ENCODE data around the gene ELMO1. TPM values are rescaled to one million over a fixed set of nuclear protein-coding genes. Genes with fewer than 3 reads are reported as not detected.

Gene ELMO1
- total and polyA plus RNA-seq, 4 donors = 10.1 to 183 (median 34.4) TPM

DNA sequence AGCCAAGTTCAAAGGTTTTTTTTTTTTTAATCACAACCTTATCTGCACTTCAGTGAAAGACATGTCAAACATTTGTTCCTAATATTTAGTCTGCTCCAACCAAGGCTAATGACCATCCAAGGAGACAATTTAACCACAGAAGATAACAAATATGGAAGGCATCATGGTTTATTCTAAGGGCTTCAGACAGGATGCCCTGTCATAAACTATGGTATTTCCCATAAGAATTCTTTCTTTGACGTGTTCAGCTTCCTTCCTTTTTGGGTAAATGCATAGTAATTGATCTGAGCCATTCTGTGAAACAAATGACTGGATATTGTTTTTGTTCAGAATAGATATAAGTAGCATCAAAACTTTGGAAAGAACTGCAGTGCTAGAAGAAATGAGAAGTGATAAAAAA lies 397.9 kb downstream of the ELMO1 start:
- no peaks in the 10 kb centered on the region for H3K36me3 ChIP-seq (ENCODE audit: control insufficient read depth in 4 of 4, insufficient read depth in 4 of 4, low read length in 4 of 4)
- no peak for TF ChIP-seq CTCF (IDR thresholded peaks at IDR 0.05; ENCODE audit: control extremely low read depth, extremely low read depth)
- H3K4me3 ChIP-seq = no peak overlapping the region
- no peaks in the 10 kb centered on the region for H3K9me3 ChIP-seq (ENCODE audit: control insufficient read depth in 4 of 4, insufficient read depth in 3 of 4, low read length in 3 of 4)
- H3K27ac ChIP-seq (ENCODE audit: low read depth in 1 of 2, low read length in 1 of 2) = no peak overlapping the region
- H3K27me3 ChIP-seq (ENCODE audit: control insufficient read depth in 3 of 3, insufficient read depth in 3 of 3, low read length in 2 of 3) = no peaks in the 10 kb centered on the region
- 49 to 56% methylated on average over 1 of the region's 1 CpG for WGBS, 2 donors
- DNase-seq (no peak), ATAC-seq (ENCODE audit: insufficient read depth, low FRiP score) (no peak)
- H3K4me1 ChIP-seq (ENCODE audit: control insufficient read depth in 5 of 5, insufficient read depth in 5 of 5, low read length in 5 of 5) = peaks cover 0 to 5% (median 0%) of the 10 kb centered on the region in 5 donors
- no peak overlapping the region for H3K9ac ChIP-seq (ENCODE audit: insufficient read depth in 1 of 2, low read length in 2 of 2)

DNA sequence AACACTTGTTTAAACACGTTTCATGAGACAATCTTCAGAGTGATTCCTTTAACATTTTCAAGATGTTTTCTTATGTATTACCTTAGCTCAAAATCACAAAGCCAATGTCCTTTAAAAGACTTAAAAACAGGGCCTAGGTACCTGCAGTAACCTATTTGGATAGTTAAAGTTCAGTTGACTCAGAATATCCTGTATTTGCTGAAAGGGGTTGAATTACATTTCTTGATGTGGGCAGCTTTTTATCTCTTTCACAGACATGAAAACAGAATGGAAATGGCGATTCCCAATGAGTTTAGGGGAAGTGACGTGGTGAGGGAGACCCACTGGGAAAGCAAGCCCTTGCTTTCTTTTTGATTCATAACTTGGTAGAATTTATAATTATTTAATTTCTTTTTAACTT lies 400.0 kb downstream of the ELMO1 start:
- Histone ChIP-seq H3K27ac (ENCODE audit: low read depth in 1 of 2, low read length in 1 of 2) (no peak overlapping the region), H3K27me3 (ENCODE audit: control insufficient read depth in 3 of 3, insufficient read depth in 3 of 3, low read length in 2 of 3) (no peaks in the 10 kb centered on the region), H3K9me3 (ENCODE audit: control insufficient read depth in 4 of 4, insufficient read depth in 3 of 4, low read length in 3 of 4) (no peaks in the 10 kb centered on the region), H3K36me3 (ENCODE audit: control insufficient read depth in 4 of 4, insufficient read depth in 4 of 4, low read length in 4 of 4) (no peaks in the 10 kb centered on the region), H3K4me3 (no peak overlapping the region), H3K9ac (ENCODE audit: insufficient read depth in 1 of 2, low read length in 2 of 2) (no peak overlapping the region), H3K4me1 (ENCODE audit: control insufficient read depth in 5 of 5, insufficient read depth in 5 of 5, low read length in 5 of 5) (peaks cover 0 to 4% (median 0%) of the 10 kb centered on the region in 5 donors)
- ATAC-seq (ENCODE audit: insufficient read depth, low FRiP score) = no peak
- DNase-seq = no peak
- 87 to 93% methylated on average over 3 of the region's 3 CpGs for WGBS, 2 donors
- TF ChIP-seq CTCF (IDR thresholded peaks at IDR 0.05; ENCODE audit: control extremely low read depth, extremely low read depth) = no peak

DNA sequence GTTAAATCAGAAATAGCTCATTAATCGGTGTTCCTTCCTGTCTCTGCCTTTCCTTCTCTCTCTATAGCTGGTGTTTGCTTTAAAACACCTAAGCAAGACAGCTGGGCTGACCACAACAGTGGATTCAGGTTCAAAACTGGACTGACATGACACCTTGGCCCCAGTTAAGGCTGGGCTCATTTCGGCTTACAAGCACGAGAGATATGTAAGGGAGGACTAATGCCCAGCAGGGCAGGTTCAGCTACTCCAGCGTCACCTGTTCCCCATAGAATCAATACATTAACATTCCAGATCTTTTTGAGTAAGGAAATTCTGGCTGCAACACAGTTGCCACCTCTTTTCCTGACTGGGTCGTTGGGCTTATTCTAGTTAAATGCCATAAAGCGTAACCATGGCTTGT lies 401.4 kb downstream of the ELMO1 start:
- H3K4me1 ChIP-seq (ENCODE audit: control insufficient read depth in 5 of 5, insufficient read depth in 5 of 5, low read length in 5 of 5) = peaks cover 0 to 5% (median 0%) of the 10 kb centered on the region in 5 donors
- no peaks in the 10 kb centered on the region for H3K36me3 ChIP-seq (ENCODE audit: control insufficient read depth in 4 of 4, insufficient read depth in 4 of 4, low read length in 4 of 4)
- no peak overlapping the region for H3K4me3 ChIP-seq
- H3K9ac ChIP-seq (ENCODE audit: insufficient read depth in 1 of 2, low read length in 2 of 2) = no peak overlapping the region
- H3K9me3 ChIP-seq (ENCODE audit: control insufficient read depth in 4 of 4, insufficient read depth in 3 of 4, low read length in 3 of 4) = no peaks in the 10 kb centered on the region
- DNase-seq = no peak
- TF ChIP-seq CTCF (IDR thresholded peaks at IDR 0.05; ENCODE audit: control extremely low read depth, extremely low read depth) = no peak
- H3K27ac ChIP-seq (ENCODE audit: low read depth in 1 of 2, low read length in 1 of 2) = no peak overlapping the region
- WGBS, 2 donors = 83 to 90% methylated on average over 6 of the region's 6 CpGs
- no peaks in the 10 kb centered on the region for H3K27me3 ChIP-seq (ENCODE audit: control insufficient read depth in 3 of 3, insufficient read depth in 3 of 3, low read length in 2 of 3)
- ATAC-seq (ENCODE audit: insufficient read depth, low FRiP score) = no peak

DNA sequence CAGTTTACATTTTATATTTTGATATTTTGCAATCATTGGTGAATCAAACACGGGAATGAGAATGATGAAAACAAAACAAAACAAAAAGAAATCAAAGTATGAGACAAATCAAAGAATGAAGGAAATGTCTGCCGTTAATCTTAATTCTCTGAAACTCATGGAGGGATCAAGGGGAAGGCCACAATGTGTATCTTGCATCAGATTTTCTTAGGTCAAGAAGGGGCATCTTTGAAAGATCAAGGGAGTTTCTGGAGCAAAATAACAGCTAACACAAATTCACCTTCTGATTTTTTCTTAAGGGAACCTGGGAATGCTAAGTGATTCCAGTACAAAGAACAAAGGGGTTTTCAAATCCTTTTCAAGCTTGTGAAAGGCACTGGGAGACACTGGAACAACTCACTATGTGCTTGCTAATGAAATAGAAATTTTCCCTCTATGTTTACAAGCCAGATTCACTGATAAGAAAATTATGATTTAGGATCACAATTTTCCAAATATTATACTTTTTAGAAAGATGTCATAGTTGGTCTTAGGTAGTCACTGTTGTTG lies 402.1 kb downstream of the ELMO1 start:
- Histone ChIP-seq H3K4me1 (ENCODE audit: control insufficient read depth in 5 of 5, insufficient read depth in 5 of 5, low read length in 5 of 5) (peaks cover 0 to 5% (median 0%) of the 10 kb centered on the region in 5 donors), H3K9me3 (ENCODE audit: control insufficient read depth in 4 of 4, insufficient read depth in 3 of 4, low read length in 3 of 4) (no peaks in the 10 kb centered on the region), H3K4me3 (no peak overlapping the region), H3K27me3 (ENCODE audit: control insufficient read depth in 3 of 3, insufficient read depth in 3 of 3, low read length in 2 of 3) (no peaks in the 10 kb centered on the region), H3K9ac (ENCODE audit: insufficient read depth in 1 of 2, low read length in 2 of 2) (no peak overlapping the region), H3K27ac (ENCODE audit: low read depth in 1 of 2, low read length in 1 of 2) (no peak overlapping the region), H3K36me3 (ENCODE audit: control insufficient read depth in 4 of 4, insufficient read depth in 4 of 4, low read length in 4 of 4) (no peaks in the 10 kb centered on the region)
- DNase-seq (no peak), ATAC-seq (ENCODE audit: insufficient read depth, low FRiP score) (no peak)
- 76 to 77% methylated on average over 2 of the region's 2 CpGs for WGBS, 2 donors
- TF ChIP-seq CTCF (IDR thresholded peaks at IDR 0.05; ENCODE audit: control extremely low read depth, extremely low read depth) = no peak

All from lung (tissue), 12 donors.